SIG-M5 (cell line): Measurements from ENCODE around the gene MRPL49.
A peak's percentile ranks its signal among the peaks of the same experiment; 100 is the strongest.

Experiments used
- DNase-seq: peaks from one replicate; lab custom pipeline; 2025; lab: John Stamatoyannopoulos, UW

The MRPL49 gene

GRCh38 chr11:65102142-65103095 is 19.7 kb upstream of the MRPL49 start:
- no peak for DNase-seq

- no peak for DNase-seq
Observed at GRCh38 chr11:65103476-65103875, 18.6 kb upstream of the MRPL49 start.

GRCh38 chr11:65104628-65105027 is 17.5 kb upstream of the MRPL49 start:
- DNase-seq, result no peak

- no peak for DNase-seq
Observed at GRCh38 chr11:65107078-65107477, 15.0 kb upstream of the MRPL49 start.

- no peak for DNase-seq
Observed at GRCh38 chr11:65107751-65108468, 14.2 kb upstream of the MRPL49 start.

- DNase-seq, result no peak
Observed at GRCh38 chr11:65108469-65109123, 13.5 kb upstream of the MRPL49 start.

GRCh38 chr11:65109231-65110198 is 12.6 kb upstream of the MRPL49 start:
- DNase-seq, result no peak

GRCh38 chr11:65110354-65110861 is 11.7 kb upstream of the MRPL49 start:
- peak; percentile 39 for DNase-seq

GRCh38 chr11:65111159-65111743 is 10.9 kb upstream of the MRPL49 start:
- no peak for DNase-seq

GRCh38 chr11:65111744-65112545 is 10.2 kb upstream of the MRPL49 start, which contains the start of gene TM7SF2:
TSS of gene TM7SF2 (plus strand) at chr11:65111872. CDS start at chr11:65112016, 144 bp downstream.
- peak; percentile 22 for DNase-seq

- no peak for DNase-seq
Observed at GRCh38 chr11:65112546-65113360, 9.4 kb upstream of the MRPL49 start.

- DNase-seq, result no peak
Observed at GRCh38 chr11:65113361-65113756, 8.8 kb upstream of the MRPL49 start.

GRCh38 chr11:65113839-65114238 is 8.3 kb upstream of the MRPL49 start:
- no peak for DNase-seq

- no peak for DNase-seq
Observed at GRCh38 chr11:65114538-65115171, 7.5 kb upstream of the MRPL49 start.

GRCh38 chr11:65115361-65116082 is 6.6 kb upstream of the MRPL49 start:
- DNase-seq, result no peak

GRCh38 chr11:65116370-65117205 is 5.5 kb upstream of the MRPL49 start:
- no peak for DNase-seq
